ENCODE measurements around the gene FGFBP2.

The FGFBP2 gene

DNA sequence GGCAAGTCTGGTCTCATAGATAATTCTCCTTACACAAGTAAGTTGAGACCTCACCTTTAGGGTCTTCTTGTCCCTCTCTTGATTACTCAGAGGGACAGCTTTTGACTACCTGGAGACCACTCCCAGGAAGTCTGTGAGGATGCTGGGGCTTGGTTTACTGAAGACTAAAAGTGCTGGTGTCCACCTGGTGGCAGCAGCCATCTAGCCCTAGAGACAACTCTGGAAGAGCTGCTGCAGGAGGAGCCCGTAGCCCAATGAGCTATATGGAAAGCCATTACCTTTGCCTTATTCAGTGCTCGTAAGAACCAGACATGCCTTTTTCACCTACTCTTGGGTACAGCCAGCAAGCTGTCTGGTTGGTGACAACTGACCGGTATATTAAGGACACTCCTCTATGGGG, 7.3 kb downstream of the FGFBP2 start:
- H3K9ac ChIP-seq (ENCODE audit: low read depth, low read length), result no peak overlapping the region
- H3K36me3 ChIP-seq (ENCODE audit: insufficient read depth, low read length), result no peaks in the 10 kb centered on the region
- H3K9me3 ChIP-seq (ENCODE audit: control insufficient read depth, insufficient read depth, low read length), result peaks cover 11% of the 10 kb centered on the region
- H3K4me1 ChIP-seq (ENCODE audit: insufficient read depth, low read length), result peaks cover 6% of the 10 kb centered on the region; the same call in 1 of the 2 replicates

DNA sequence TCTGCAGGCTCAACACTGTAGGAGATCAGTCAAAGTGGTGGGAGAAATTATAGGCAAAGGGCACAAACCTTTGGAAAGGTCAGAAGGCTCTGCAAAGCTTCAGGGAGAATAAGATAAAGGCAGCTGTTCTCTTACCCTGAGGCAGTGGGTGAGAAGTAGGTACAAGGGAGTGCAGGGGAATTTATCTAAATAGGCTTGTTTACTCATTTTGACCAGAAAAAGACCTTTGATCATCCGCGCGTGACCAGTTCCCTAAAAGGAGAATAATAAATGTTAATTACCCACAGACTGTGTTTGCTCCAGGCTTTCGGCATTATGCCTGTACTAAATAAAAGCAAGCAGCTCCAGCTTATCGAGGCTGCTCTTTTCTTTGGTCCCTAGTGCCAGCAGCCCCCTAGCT, 9.3 kb downstream of the FGFBP2 start:
- Histone ChIP-seq H3K9me3 (ENCODE audit: control insufficient read depth, insufficient read depth, low read length) (peaks cover 11% of the 10 kb centered on the region), H3K36me3 (ENCODE audit: insufficient read depth, low read length) (no peaks in the 10 kb centered on the region), H3K4me1 (ENCODE audit: insufficient read depth, low read length) (peaks cover 6% of the 10 kb centered on the region; the same call in 1 of the 2 replicates), H3K9ac (ENCODE audit: low read depth, low read length) (no peak overlapping the region)

GRCh38 chr4:15951781-15952180, 11.2 kb downstream of the FGFBP2 start:
- Histone ChIP-seq H3K4me1 (ENCODE audit: insufficient read depth, low read length) (no peaks in the 10 kb centered on the region), H3K9me3 (ENCODE audit: control insufficient read depth, insufficient read depth, low read length) (peaks cover 11% of the 10 kb centered on the region), H3K9ac (ENCODE audit: low read depth, low read length) (no peak overlapping the region), H3K36me3 (ENCODE audit: insufficient read depth, low read length) (no peaks in the 10 kb centered on the region)

GRCh38 chr4:15948826-15949225, 14.1 kb downstream of the FGFBP2 start:
- no peaks in the 10 kb centered on the region for H3K36me3 ChIP-seq (ENCODE audit: insufficient read depth, low read length)
- no peak overlapping the region for H3K9ac ChIP-seq (ENCODE audit: low read depth, low read length)
- H3K4me1 ChIP-seq (ENCODE audit: insufficient read depth, low read length), result no peaks in the 10 kb centered on the region
- H3K9me3 ChIP-seq (ENCODE audit: control insufficient read depth, insufficient read depth, low read length), result no peaks in the 10 kb centered on the region; the same call in 1 of the 2 replicates

DNA sequence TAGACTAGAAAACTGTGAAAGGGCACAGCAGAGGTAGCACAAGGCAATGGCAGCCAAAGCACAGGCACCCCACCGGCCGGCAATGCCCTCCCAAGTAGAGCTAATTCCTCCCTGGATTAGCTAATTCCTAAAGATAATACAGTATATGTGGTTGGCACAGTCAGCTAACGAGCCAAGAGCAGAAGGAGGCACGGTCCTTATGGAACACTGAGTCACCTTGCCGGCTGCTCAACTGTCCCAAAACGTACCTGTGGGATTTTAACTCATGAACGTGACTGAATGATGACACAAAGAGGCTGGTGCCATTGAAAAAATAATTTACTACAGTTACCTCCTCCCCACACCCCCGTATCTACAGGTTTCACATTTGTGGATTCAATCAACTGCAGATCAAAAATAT, 15.3 kb downstream of the FGFBP2 start:
- Histone ChIP-seq H3K9ac (ENCODE audit: low read depth, low read length) (no peak overlapping the region), H3K9me3 (ENCODE audit: control insufficient read depth, insufficient read depth, low read length) (no peaks in the 10 kb centered on the region; the same call in 1 of the 2 replicates), H3K36me3 (ENCODE audit: insufficient read depth, low read length) (no peaks in the 10 kb centered on the region), H3K4me1 (ENCODE audit: insufficient read depth, low read length) (no peaks in the 10 kb centered on the region)

DNA sequence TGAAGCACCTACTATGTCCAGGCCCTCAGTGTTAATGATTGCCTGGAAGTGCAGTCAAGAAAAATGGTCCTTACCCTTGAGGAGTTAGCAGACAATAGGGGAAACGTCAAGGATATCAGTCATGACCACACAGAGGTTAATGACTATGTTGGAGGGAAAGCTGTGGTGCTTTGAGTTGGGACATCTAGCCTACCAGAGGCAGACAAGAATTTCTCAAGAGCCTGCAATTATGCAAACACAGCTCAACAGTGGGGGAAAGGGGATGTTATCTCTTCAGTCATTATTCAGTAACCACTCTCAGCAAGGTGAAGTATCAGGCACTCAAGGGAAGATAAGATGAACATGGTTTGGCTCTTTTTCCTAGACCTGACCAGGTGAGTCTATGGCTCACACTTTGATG, 17.5 kb downstream of the FGFBP2 start:
- Histone ChIP-seq H3K9ac (ENCODE audit: low read depth, low read length) (no peak overlapping the region), H3K36me3 (ENCODE audit: insufficient read depth, low read length) (no peaks in the 10 kb centered on the region), H3K4me1 (ENCODE audit: insufficient read depth, low read length) (no peaks in the 10 kb centered on the region), H3K9me3 (ENCODE audit: control insufficient read depth, insufficient read depth, low read length) (no peaks in the 10 kb centered on the region)

DNA sequence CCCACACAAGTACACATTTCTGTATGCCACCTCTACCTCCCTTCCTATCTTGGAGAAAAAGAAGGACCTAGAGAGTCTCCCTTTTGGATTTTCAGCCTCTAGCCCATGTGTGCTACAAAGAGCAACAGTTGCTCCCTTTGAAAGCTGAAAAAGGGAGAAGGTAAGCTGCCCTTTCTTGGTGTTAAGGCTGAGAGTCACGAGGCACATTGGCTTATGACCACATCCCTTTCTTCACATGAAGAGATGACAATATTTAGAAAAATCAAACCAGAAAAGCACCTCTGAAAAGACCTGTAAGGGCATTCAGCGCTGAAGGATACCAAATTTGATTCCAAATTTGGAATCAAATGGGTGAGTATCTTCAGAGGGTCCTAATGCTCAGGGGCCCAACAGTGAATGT, 18.1 kb downstream of the FGFBP2 start:
- H3K36me3 ChIP-seq (ENCODE audit: insufficient read depth, low read length), result no peaks in the 10 kb centered on the region
- H3K9ac ChIP-seq (ENCODE audit: low read depth, low read length), result no peak overlapping the region
- H3K9me3 ChIP-seq (ENCODE audit: control insufficient read depth, insufficient read depth, low read length), result no peaks in the 10 kb centered on the region
- no peaks in the 10 kb centered on the region for H3K4me1 ChIP-seq (ENCODE audit: insufficient read depth, low read length)

DNA sequence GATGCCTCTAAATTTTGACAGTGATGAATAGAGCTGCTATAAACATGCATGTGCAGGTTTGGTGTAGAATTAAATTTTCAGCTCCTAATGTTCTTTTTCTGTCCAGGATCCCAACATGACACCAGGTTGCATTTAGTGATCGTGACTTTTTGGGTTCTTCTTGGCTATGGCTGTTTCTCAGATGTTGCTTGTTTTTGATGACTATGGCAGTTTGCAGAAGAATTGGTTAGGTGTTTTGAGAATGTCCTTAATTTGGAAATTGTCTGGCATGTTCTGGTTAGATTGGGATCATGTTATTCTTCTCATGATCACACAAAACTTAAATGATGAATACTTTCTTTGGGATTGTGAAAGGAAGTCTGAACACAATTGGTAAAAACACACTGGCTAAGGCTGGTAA, 20.7 kb downstream of the FGFBP2 start:
- H3K36me3 ChIP-seq (ENCODE audit: insufficient read depth, low read length), result no peaks in the 10 kb centered on the region
- no peak overlapping the region for H3K9ac ChIP-seq (ENCODE audit: low read depth, low read length)
- no peaks in the 10 kb centered on the region for H3K9me3 ChIP-seq (ENCODE audit: control insufficient read depth, insufficient read depth, low read length)
- peaks cover 7% of the 10 kb centered on the region for H3K4me1 ChIP-seq (ENCODE audit: insufficient read depth, low read length)

DNA sequence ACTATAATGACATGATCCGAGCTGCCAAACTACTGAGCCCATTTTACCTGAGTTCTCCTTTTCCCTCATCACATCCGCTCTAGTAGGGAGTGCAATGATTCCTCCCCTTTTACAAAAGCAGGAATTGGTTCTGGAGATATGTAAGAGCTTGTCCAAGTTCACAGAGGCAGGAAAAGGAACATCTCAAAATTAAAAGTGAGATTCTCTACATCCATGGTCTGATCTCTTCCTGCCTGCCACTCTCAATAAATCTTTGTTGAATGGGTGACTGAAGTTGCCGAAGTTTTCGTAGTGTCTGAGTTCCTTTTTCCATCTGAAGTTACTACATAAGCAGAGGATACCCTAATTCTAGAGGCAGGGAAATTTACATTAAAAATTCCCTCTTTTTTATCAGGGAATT, 24.3 kb downstream of the FGFBP2 start, which contains the start of gene FGFBP1:
TSS of gene FGFBP1 (minus strand) at position 101 of the 400 bp plus-strand sequence. CDS start 2,108 bp downstream, outside the sequence.
- H3K9me3 ChIP-seq (ENCODE audit: control insufficient read depth, insufficient read depth, low read length), result no peaks in the 10 kb centered on the region
- H3K36me3 ChIP-seq (ENCODE audit: insufficient read depth, low read length), result no peaks in the 10 kb centered on the region
- no peak within 1 kb of the TSS; the same call in 1 of the 2 replicates for H3K9ac ChIP-seq (ENCODE audit: low read depth, low read length)
- H3K4me1 ChIP-seq (ENCODE audit: insufficient read depth, low read length), result peaks cover 7% of the 10 kb centered on the region

GRCh38 chr4:15938182-15938581, 24.8 kb downstream of the FGFBP2 start:
- no peak overlapping the region for H3K9ac ChIP-seq (ENCODE audit: low read depth, low read length)
- H3K36me3 ChIP-seq (ENCODE audit: insufficient read depth, low read length), result no peaks in the 10 kb centered on the region; the same call in 1 of the 2 replicates
- H3K4me1 ChIP-seq (ENCODE audit: insufficient read depth, low read length), result peaks cover 7% of the 10 kb centered on the region
- no peaks in the 10 kb centered on the region for H3K9me3 ChIP-seq (ENCODE audit: control insufficient read depth, insufficient read depth, low read length)

GRCh38 chr4:15936495-15936894, 26.5 kb downstream of the FGFBP2 start:
- Histone ChIP-seq H3K36me3 (ENCODE audit: insufficient read depth, low read length) (no peaks in the 10 kb centered on the region; the same call in 1 of the 2 replicates), H3K4me1 (ENCODE audit: insufficient read depth, low read length) (peaks cover 7% of the 10 kb centered on the region), H3K9ac (ENCODE audit: low read depth, low read length) (no peak overlapping the region), H3K9me3 (ENCODE audit: control insufficient read depth, insufficient read depth, low read length) (no peaks in the 10 kb centered on the region)

- Histone ChIP-seq H3K9ac (ENCODE audit: low read depth, low read length) (no peak overlapping the region), H3K9me3 (ENCODE audit: control insufficient read depth, insufficient read depth, low read length) (no peaks in the 10 kb centered on the region), H3K36me3 (ENCODE audit: insufficient read depth, low read length) (no peaks in the 10 kb centered on the region; the same call in 1 of the 2 replicates), H3K4me1 (ENCODE audit: insufficient read depth, low read length) (peaks cover 7% of the 10 kb centered on the region)
Observed at GRCh38 chr4:15935504-15936402, 27.2 kb downstream of the FGFBP2 start.

- H3K9me3 ChIP-seq (ENCODE audit: control insufficient read depth, insufficient read depth, low read length), result no peaks in the 10 kb centered on the region
- no peaks in the 10 kb centered on the region; the same call in 1 of the 2 replicates for H3K36me3 ChIP-seq (ENCODE audit: insufficient read depth, low read length)
- no peak overlapping the region for H3K9ac ChIP-seq (ENCODE audit: low read depth, low read length)
- peaks cover 7% of the 10 kb centered on the region for H3K4me1 ChIP-seq (ENCODE audit: insufficient read depth, low read length)
Observed at GRCh38 chr4:15934259-15934658, 28.7 kb downstream of the FGFBP2 start.

DNA sequence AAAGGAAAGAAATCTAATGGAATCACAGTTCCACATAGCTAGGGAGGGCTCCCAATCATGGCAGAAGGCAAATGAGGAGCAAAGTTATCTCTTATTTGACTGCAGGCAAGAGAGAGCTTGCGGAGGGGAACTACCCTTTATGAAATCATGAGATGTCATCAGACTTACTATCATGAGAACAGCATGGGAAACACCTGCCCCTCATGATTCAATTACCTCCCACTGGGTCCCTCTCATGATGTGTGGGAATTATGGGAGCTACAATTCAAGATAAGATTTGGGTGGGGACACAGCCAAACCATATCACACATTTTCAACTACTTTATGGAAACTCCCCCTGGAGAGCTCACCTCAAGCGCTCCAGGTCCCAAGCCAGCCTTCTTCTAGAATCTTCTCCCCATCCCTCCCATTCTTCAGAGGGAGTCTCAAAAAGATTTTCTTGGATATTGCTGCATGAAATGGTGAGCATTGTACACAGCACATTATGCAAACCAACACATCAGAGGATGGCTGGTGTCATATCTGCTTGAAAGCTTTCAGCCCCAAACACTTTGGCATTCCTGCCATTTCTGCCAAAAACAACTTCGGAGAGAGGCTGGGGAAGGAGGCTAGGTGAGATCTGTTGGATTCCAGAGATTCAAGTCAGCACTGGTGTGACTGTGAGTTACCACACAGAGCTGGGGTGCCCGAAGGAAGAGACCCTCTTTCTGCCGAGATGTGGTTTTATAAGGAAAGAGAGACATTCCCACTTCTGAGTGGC, 31.3 kb downstream of the FGFBP2 start:
- Histone ChIP-seq H3K9ac (ENCODE audit: low read depth, low read length) (no peak overlapping the region), H3K9me3 (ENCODE audit: control insufficient read depth, insufficient read depth, low read length) (no peaks in the 10 kb centered on the region), H3K4me1 (ENCODE audit: insufficient read depth, low read length) (no peaks in the 10 kb centered on the region), H3K36me3 (ENCODE audit: insufficient read depth, low read length) (no peaks in the 10 kb centered on the region; the same call in 1 of the 2 replicates)

Measured in ES-I3 (cell line).